Measurements from ENCODE around the gene KIF12.

The KIF12 gene

GRCh38 chr9:114108016-114108833, 9.1 kb upstream of the KIF12 start:
- peaks cover 41% of the 10 kb centered on the region for H3K27me3 Mint-ChIP-seq (ENCODE audit: low read depth, poor library complexity)
- no peak overlapping the region for H3K27ac Mint-ChIP-seq
- TF ChIP-seq CTCF (IDR thresholded peaks at IDR 0.05), result peak; percentile 100
- H3K4me3 Mint-ChIP-seq, result no peak overlapping the region
- H3K36me3 Mint-ChIP-seq (ENCODE audit: low read depth), result no peaks in the 10 kb centered on the region
- DNase-seq, result peak; percentile 89
- H3K9me3 Mint-ChIP-seq, result peaks cover 2% of the 10 kb centered on the region
- H3K4me1 Mint-ChIP-seq, result peaks cover 14% of the 10 kb centered on the region

GRCh38 chr9:114107286-114108001, 8.4 kb upstream of the KIF12 start:
- Mint-ChIP-seq H3K4me3 (no peak overlapping the region), H3K4me1 (peaks cover 14% of the 10 kb centered on the region), H3K9me3 (peaks cover 9% of the 10 kb centered on the region), H3K27me3 (ENCODE audit: low read depth, poor library complexity) (peaks cover 44% of the 10 kb centered on the region), H3K36me3 (ENCODE audit: low read depth) (peaks cover 3% of the 10 kb centered on the region), H3K27ac (no peak overlapping the region)
- no peak for DNase-seq
- TF ChIP-seq CTCF (IDR thresholded peaks at IDR 0.05), result no peak

- H3K27ac Mint-ChIP-seq, result no peak overlapping the region
- no peak overlapping the region for H3K4me3 Mint-ChIP-seq
- H3K27me3 Mint-ChIP-seq (ENCODE audit: low read depth, poor library complexity), result peaks cover 55% of the 10 kb centered on the region
- H3K9me3 Mint-ChIP-seq, result peaks cover 28% of the 10 kb centered on the region
- DNase-seq, result no peak
- peaks cover 20% of the 10 kb centered on the region for H3K4me1 Mint-ChIP-seq
- H3K36me3 Mint-ChIP-seq (ENCODE audit: low read depth), result peaks cover 9% of the 10 kb centered on the region
- no peak for TF ChIP-seq CTCF (IDR thresholded peaks at IDR 0.05)
Measured at GRCh38 chr9:114105236-114105635, 6.1 kb upstream of the KIF12 start.

- peaks cover 9% of the 10 kb centered on the region for H3K36me3 Mint-ChIP-seq (ENCODE audit: low read depth)
- no peak for DNase-seq
- H3K4me1 Mint-ChIP-seq, result peaks cover 23% of the 10 kb centered on the region
- H3K9me3 Mint-ChIP-seq, result peaks cover 28% of the 10 kb centered on the region
- H3K4me3 Mint-ChIP-seq, result no peak overlapping the region
- peaks cover 77% of the 10 kb centered on the region for H3K27me3 Mint-ChIP-seq (ENCODE audit: low read depth, poor library complexity)
- no peak overlapping the region for H3K27ac Mint-ChIP-seq
- TF ChIP-seq CTCF (IDR thresholded peaks at IDR 0.05), result no peak
Measured at GRCh38 chr9:114102484-114102883, 3.4 kb upstream of the KIF12 start.

- Mint-ChIP-seq H3K4me1 (peaks cover 36% of the 10 kb centered on the region), H3K9me3 (peaks cover 28% of the 10 kb centered on the region), H3K27ac (no peak overlapping the region), H3K4me3 (no peak overlapping the region), H3K27me3 (ENCODE audit: low read depth, poor library complexity) (peaks cover 87% of the 10 kb centered on the region), H3K36me3 (ENCODE audit: low read depth) (peaks cover 9% of the 10 kb centered on the region)
- DNase-seq, result no peak
- no peak for TF ChIP-seq CTCF (IDR thresholded peaks at IDR 0.05)
Measured at GRCh38 chr9:114100536-114100935, 1.4 kb upstream of the KIF12 start.
